H1 (cell line): ENCODE results near the gene CIBAR2. TPM values are rescaled to one million over a fixed set of nuclear protein-coding genes. Genes with fewer than 3 reads are reported as not detected.

ENCODE experiments used
- CTCF ChIA-PET: fragments of 300-600 bp; sonication (Branson Sonifier 250); formaldehyde crosslinking; loops from one replicate; lab custom pipeline; 2021; ENCODE audit not compliant: partially characterized antibody; lab: Charles Lee
- POLR2A ChIA-PET: fragments of 300-600 bp; sonication (Branson Sonifier 250); formaldehyde crosslinking; loops from one replicate; lab custom pipeline; 2021; ENCODE audit warnings: inconsistent platforms; ENCODE audit not compliant: partially characterized antibody; lab: Charles Lee
- DNase-seq, 2 experiments: peaks; one replicate each; pipeline versions ENCODE4 v3.0.0 to v3.0.0-alpha.2; 2010 to 2022; ENCODE audit warnings: low spot score in 2 of 2, low read depth in 1 of 2, mixed read lengths in 1 of 2
- FAIRE-seq: peaks from 2 replicates; lab custom pipeline; 2011; peaks lifted over from hg19 to GRCh38; lab: Jason Lieb, UNC
- H2AFZ ChIP-seq: 2 replicates; pipeline ENCODE4 v1.8.1; 2012; ENCODE audit warnings: low read length, inconsistent platforms
- H2AK5ac ChIP-seq: 2 replicates; pipeline ENCODE4 v1.6.1; 2013; ENCODE audit warnings: low read depth, low read length
- H2BK120ac ChIP-seq: replicated peaks from 2 replicates; pipeline ENCODE3; 2013; ENCODE audit warnings: low read depth, low read length, inconsistent platforms
- H2BK12ac ChIP-seq: 2 replicates; pipeline ENCODE4 v1.6.1; 2013; ENCODE audit warnings: low read depth, low read length
- H2BK15ac ChIP-seq: 2 replicates; pipeline ENCODE4 v1.6.1; 2013; ENCODE audit warnings: low read length
- H2BK20ac ChIP-seq: 2 replicates; pipeline ENCODE4 v1.6.1; 2013; ENCODE audit warnings: low read length
- H2BK5ac ChIP-seq: 2 replicates; pipeline ENCODE4 v1.6.1; 2013; ENCODE audit warnings: low read depth, low read length
- H3K14ac ChIP-seq: 2 replicates; pipeline ENCODE4 v1.6.1; 2013; ENCODE audit warnings: inconsistent platforms; ENCODE audit not compliant: insufficient read length
- H3K18ac ChIP-seq: 2 replicates; pipeline ENCODE4 v1.6.1; 2013; ENCODE audit warnings: low read length; ENCODE audit errors: extremely low read depth
- H3K23ac ChIP-seq: 2 replicates; pipeline ENCODE4 v1.6.1; 2013; ENCODE audit warnings: inconsistent platforms; ENCODE audit not compliant: insufficient read length
- H3K23me2 ChIP-seq: 2 replicates; pipeline ENCODE4 v1.6.1; 2013; ENCODE audit warnings: low read depth, low read length
- H3K27ac ChIP-seq: 2 replicates; pipeline ENCODE4 v1.6.1; 2011; ENCODE audit warnings: low read depth, low read length, inconsistent platforms
- H3K27me3 ChIP-seq, 4 experiments: replicated peaks in 1 of 4; 1 replicate in 1 of 4; 2 replicates in 3 of 4; pipeline versions ENCODE4 v1.6.1 to v1.8.1; 2011 to 2013; ENCODE audit warnings: low read length in 3 of 4, mild to moderate bottlenecking in 3 of 4, inconsistent platforms in 2 of 4, mixed read lengths in 2 of 4, moderate library complexity in 1 of 4; ENCODE audit not compliant: control insufficient read depth in 3 of 4, insufficient read depth in 3 of 4; ENCODE audit errors: extremely low read depth in 1 of 4
- H3K36me3 ChIP-seq, 4 experiments: 2 replicates each; pipeline versions ENCODE4 v1.6.1 to v1.8.1; 2011 to 2013; ENCODE audit warnings: mild to moderate bottlenecking in 4 of 4, low read length in 3 of 4, moderate library complexity in 2 of 4, control low read depth in 1 of 4, inconsistent platforms in 1 of 4; ENCODE audit not compliant: insufficient read depth in 4 of 4, control insufficient read depth in 2 of 4
- H3K4ac ChIP-seq: replicated peaks from 2 replicates; pipeline ENCODE3; 2013; ENCODE audit warnings: low read length, low read depth, mixed read lengths, inconsistent platforms; ENCODE audit not compliant: insufficient read length
- H3K4me1 ChIP-seq, 4 experiments: replicated peaks in 1 of 4; 1 replicate in 1 of 4; 2 replicates in 3 of 4; pipeline versions ENCODE4 v1.6.1 to v1.8.1; 2011 to 2013; ENCODE audit warnings: low read length in 3 of 4, inconsistent platforms in 2 of 4, mixed read lengths in 1 of 4; ENCODE audit not compliant: insufficient read depth in 4 of 4, control insufficient read depth in 3 of 4
- H3K4me2 ChIP-seq, 2 experiments: 2 replicates each; pipeline versions ENCODE4 v1.6.1 to v1.8.1; 2011 to 2013; ENCODE audit warnings: low read depth in 2 of 2, low read length in 2 of 2, control low read depth in 1 of 2, inconsistent platforms in 1 of 2, mild to moderate bottlenecking in 1 of 2; ENCODE audit not compliant: insufficient read depth in 1 of 2
- H3K4me3 ChIP-seq, 4 experiments: fragments of 200-600, 300-600 bp in 1 of 4; sonication (generic), shearing (Covaris generic), sonication (Bioruptor Twin) in 1 of 4; 2 replicates each; pipeline versions ENCODE4 v1.5.1 to v1.8.1; 2011 to 2016; ENCODE audit warnings: low read length in 4 of 4, low read depth in 3 of 4, control low read depth in 2 of 4, inconsistent platforms in 2 of 4, mild to moderate bottlenecking in 2 of 4, mixed read lengths in 1 of 4, moderate library complexity in 1 of 4; ENCODE audit not compliant: insufficient read depth in 2 of 4; ENCODE audit errors: extremely low read depth in 1 of 4
- H3K56ac ChIP-seq: replicated peaks from 2 replicates; pipeline ENCODE3; 2013; ENCODE audit warnings: low read depth, mild to moderate bottlenecking, mixed read lengths, low read length, inconsistent platforms; ENCODE audit not compliant: insufficient read length
- H3K79me1 ChIP-seq: 2 replicates; pipeline ENCODE4 v1.6.1; 2013; ENCODE audit warnings: low read depth, low read length, control low read depth
- H3K79me2 ChIP-seq, 2 experiments: 2 replicates each; pipeline versions ENCODE4 v1.6.1 to v1.8.1; 2012 to 2013; ENCODE audit warnings: low read length in 2 of 2, mild to moderate bottlenecking in 2 of 2, inconsistent platforms in 1 of 2; ENCODE audit not compliant: insufficient read depth in 2 of 2, control insufficient read depth in 1 of 2
- H3K9ac ChIP-seq, 4 experiments: replicated peaks in 1 of 4; 1 replicate in 1 of 4; 2 replicates in 3 of 4; pipeline versions ENCODE4 v1.6.1 to v1.8.1; 2011 to 2013; ENCODE audit warnings: low read depth in 3 of 4, low read length in 3 of 4, control low read depth in 2 of 4, mild to moderate bottlenecking in 2 of 4, moderate library complexity in 2 of 4, inconsistent platforms in 1 of 4; ENCODE audit errors: extremely low read depth in 1 of 4
- H3K9me3 ChIP-seq, 2 experiments: 2 replicates each; pipeline versions ENCODE4 v1.6.1 to v1.8.1; 2012 to 2013; ENCODE audit warnings: mild to moderate bottlenecking in 2 of 2, moderate library complexity in 2 of 2, control low read depth in 1 of 2, inconsistent platforms in 1 of 2, low read depth in 1 of 2, low read length in 1 of 2, mixed read lengths in 1 of 2; ENCODE audit not compliant: insufficient read depth in 2 of 2
- H4K20me1 ChIP-seq, 2 experiments: replicated peaks in 1 of 2; 2 replicates each; pipeline versions ENCODE3 to v1.8.1; 2011 to 2013; ENCODE audit warnings: inconsistent platforms in 2 of 2, low read length in 2 of 2, mild to moderate bottlenecking in 1 of 2; ENCODE audit not compliant: insufficient read depth in 2 of 2, control insufficient read depth in 1 of 2
- H4K5ac ChIP-seq: 2 replicates; pipeline ENCODE4 v1.6.1; 2013; ENCODE audit warnings: low read length, low read depth, mixed read lengths, inconsistent platforms; ENCODE audit not compliant: insufficient read length
- H4K8ac ChIP-seq: 2 replicates; pipeline ENCODE4 v1.8.0; 2013; ENCODE audit warnings: mild to moderate bottlenecking, moderate library complexity, low read length, inconsistent platforms; ENCODE audit not compliant: insufficient read depth; ENCODE audit errors: extremely low read depth
- H4K91ac ChIP-seq: replicated peaks from 2 replicates; pipeline ENCODE3; 2013; ENCODE audit warnings: low read length, mixed read lengths, inconsistent platforms; ENCODE audit not compliant: insufficient read length
- BRCA1 ChIP-seq: IDR thresholded peaks from 2 replicates; pipeline ENCODE4 v1.6.1; 2012; ENCODE audit warnings: low read depth, low read length, improper control_type of control experiment
- E2F6 ChIP-seq: IDR thresholded peaks from 2 replicates; pipeline ENCODE4 v1.6.1; 2012; ENCODE audit warnings: inconsistent platforms
- FOSL1 ChIP-seq: IDR thresholded peaks from 2 replicates; pipeline ENCODE4 v1.6.1; 2011; ENCODE audit warnings: mild to moderate bottlenecking, low read depth, low read length, moderate library complexity; ENCODE audit not compliant: insufficient read depth
- KDM4A ChIP-seq: IDR thresholded peaks from one replicate; pipeline ENCODE4 v1.7.1; 2012; ENCODE audit warnings: low read depth, mild to moderate bottlenecking, moderate library complexity, low read length, inconsistent platforms; ENCODE audit not compliant: severe bottlenecking
- TAF7 ChIP-seq: optimal IDR thresholded peaks from 2 replicates; pipeline ENCODE3; 2011; ENCODE audit warnings: low read depth, mild to moderate bottlenecking, inconsistent platforms, low read length, moderate library complexity, borderline replicate concordance
- TCF12 ChIP-seq: IDR thresholded peaks from 2 replicates; pipeline ENCODE4 v1.6.1; 2011; ENCODE audit warnings: low read depth, mild to moderate bottlenecking, low read length
- WGBS, 2 experiments: shearing (Covaris generic) in 1 of 2; methylation state at CpG; one replicate each; pipeline versions ENCODE4 v1.1.6 to v1.1.7; 2013 to 2015; ENCODE audit warnings: low lambda C conversion rate in 2 of 2, mixed read lengths in 2 of 2, inconsistent platforms in 1 of 2, low coverage in 1 of 2, missing lambda C conversion rate in 1 of 2; ENCODE audit not compliant: insufficient replicate concordance in 2 of 2, insufficient coverage in 1 of 2, insufficient read length in 1 of 2; ENCODE audit errors: extremely low coverage in 1 of 2, missing lambda C conversion rate in 1 of 2; 5-methylcytosine and 5-hydroxymethylcytosine counted together
- polyA plus RNA-seq, 7 experiments: library from polyadenylated mRNA; depleted of rRNA in 3 of 7; stranded (reverse) in 5 of 7; unstranded in 2 of 7; fragments of >200 nt in 5 of 7; fragments of 200-250 nt in 2 of 7; gene quantifications; 1 replicate in 5 of 7; 2 replicates in 1 of 7; 4 replicates in 1 of 7; pipeline versions ENCODE4 v1.2.1 to v1.2.3, GENCODE V29; 2011 to 2013; ENCODE audit warnings: missing spikeins in 2 of 7, mixed read lengths in 2 of 7
- total RNA-seq: library from RNA; stranded (reverse); fragmentation: NEBNext Ultra II Directional; extraction: Animal tissue kit (Norgen Biotek cat#: 25700); gene quantifications from 2 replicates; pipeline ENCODE4 v1.2.1, GENCODE V29; 2021

The CIBAR2 gene
- total and polyA plus RNA-seq, 2 of the 8 experiments (the other 6 are each of a cell fraction or from before 2014, with no cell fraction given): 0.18 TPM; not detected in 1

GRCh38 chr16:85052536-85052935 lies 59.7 kb downstream of the CIBAR2 start:
- no peak overlapping the region for H2BK5ac ChIP-seq
- TF ChIP-seq TAF7: no peak
- TF ChIP-seq BRCA1: no peak
- no peak for TF ChIP-seq E2F6
- no peak for TF ChIP-seq FOSL1
- no peak for TF ChIP-seq TCF12
- no peak for TF ChIP-seq KDM4A
- no peak overlapping the region for H4K5ac ChIP-seq
- H3K36me3 ChIP-seq: no peaks in the 10 kb centered on the region
- no peak overlapping the region for H3K23ac ChIP-seq
- H4K20me1 ChIP-seq: peaks cover 0 to 2% of the 10 kb centered on the region in 2 experiments
- peaks cover 0 to 6% (median 4%) of the 10 kb centered on the region in 4 experiments; a peak in 4 of 7 replicates for H3K4me1 ChIP-seq
- H3K4me3 ChIP-seq: no peak overlapping the region
- H3K56ac ChIP-seq: no peak overlapping the region
- H3K4ac ChIP-seq: no peak overlapping the region
- H2BK15ac ChIP-seq: no peak overlapping the region
- POLR2A ChIA-PET: no interaction called here
- 91% methylated on average over 10 of the region's 10 CpGs; no CpG with 5 or more reads in 1 of the 2 experiments for WGBS, 2 experiments
- H3K27me3 ChIP-seq: no peaks in the 10 kb centered on the region
- H2BK12ac ChIP-seq: no peak overlapping the region
- H4K91ac ChIP-seq: no peak overlapping the region
- no peaks in the 10 kb centered on the region for H3K79me1 ChIP-seq
- DNase-seq: no peak
- H4K8ac ChIP-seq: no peak overlapping the region
- no peak overlapping the region for H2AK5ac ChIP-seq
- H3K23me2 ChIP-seq: no peaks in the 10 kb centered on the region
- H2BK120ac ChIP-seq: no peak overlapping the region
- no peak overlapping the region for H3K9ac ChIP-seq
- CTCF ChIA-PET: interaction anchor here (1.0 to 1.2 kb wide), 2 partner anchors 23 to 82 kb away, joined by 3 to 4 read pairs; no protein-coding TSS in a partner anchor
- H3K14ac ChIP-seq: no peak overlapping the region
- no peak for FAIRE-seq
- no peaks in the 10 kb centered on the region for H3K9me3 ChIP-seq
- no peak overlapping the region for H2BK20ac ChIP-seq
- no peak overlapping the region for H3K18ac ChIP-seq
- no peak overlapping the region for H2AFZ ChIP-seq
- H3K27ac ChIP-seq: no peak overlapping the region
- H3K4me2 ChIP-seq: no peak overlapping the region
- H3K79me2 ChIP-seq: no peaks in the 10 kb centered on the region
